ENCODE results near the gene PTBP3. TPM values are rescaled to one million over a fixed set of nuclear protein-coding genes. Genes with fewer than 3 reads are reported as not detected.

Gene PTBP3
- total and polyA plus RNA-seq, 2 of the 4 experiments (the other 2 are of a cell fraction): 8.6 to 15.6 TPM

- no peak for TF ChIP-seq ELK1 (IDR thresholded peaks at IDR 0.05; ENCODE audit: borderline replicate concordance, low read depth, low read length)
Observed at GRCh38 chr9:112379177-112380101, 46.0 kb upstream of the PTBP3 start (continued).

All from IMR-90 (cell line).